Right lobe of liver (tissue), 6 donors: ENCODE results near the gene BSND. TPM values are rescaled to one million over a fixed set of nuclear protein-coding genes. Genes with fewer than 3 reads are reported as not detected.

Experiments
- ATAC-seq, 4 donors: fragments of 200-7000 bp; cut with Tn5 transposase; one replicate each; pipeline ENCODE4 v1.9.1; 2020; ENCODE audit warnings: mild to moderate bottlenecking in 4 of 4, moderate library complexity in 4 of 4
- DNase-seq, 3 donors: peaks; one replicate each; pipeline ENCODE4 v3.0.0-alpha.2; 2020
- H3K27ac ChIP-seq, 3 donors: fragments of 200-600 bp; one replicate each; pipeline ENCODE4 v1.8.0; 2022
- H3K27me3 ChIP-seq, 2 donors: fragments of 200-600 bp; one replicate each; pipeline ENCODE4 v1.8.0; 2022
- H3K36me3 ChIP-seq, 4 donors: fragments of 200-600 bp; sonication (generic) in 1 of 4; one replicate each; pipeline versions ENCODE4 v1.5.1 to v1.8.0; 2017 to 2022; ENCODE audit warnings: control low read depth in 1 of 4
- H3K4me1 ChIP-seq, 4 donors: fragments of 200-600 bp; sonication (generic) in 1 of 4; one replicate each; pipeline versions ENCODE4 v1.5.1 to v1.8.0; 2017 to 2022; ENCODE audit warnings: control low read depth in 1 of 4
- H3K4me3 ChIP-seq, 3 donors: fragments of 200-600 bp; one replicate each; pipeline ENCODE4 v1.8.0; 2022
- H3K9me3 ChIP-seq, 4 donors: fragments of 200-600 bp; sonication (generic) in 1 of 4; one replicate each; pipeline versions ENCODE4 v1.5.1 to v1.8.0; 2017 to 2022; ENCODE audit warnings: control low read depth in 1 of 4
- POLR2A ChIP-seq: fragments of 450-650 bp; IDR thresholded peaks from one replicate; pipeline ENCODE4 v1.6.1; 2017; ENCODE audit warnings: antibody characterized with exemption, mild to moderate bottlenecking
- WGBS: methylation state at CpG from one replicate; pipeline ENCODE4 v1.1.6; 2018; ENCODE audit warnings: low coverage, low lambda C conversion rate; ENCODE audit not compliant: insufficient coverage; ENCODE audit errors: missing lambda C conversion rate; 5-methylcytosine and 5-hydroxymethylcytosine counted together
- intact Hi-C, 2 donors: fragments of 100-400 bp; cut with DNase I; formaldehyde crosslinking; loops; one replicate each; pipeline versions ENCODE4 v1.11.2 to v1.14.1; 2022
- total RNA-seq, 6 experiments: library from RNA; depleted of rRNA in 2 of 6; stranded (reverse); fragments of >200 nt in 2 of 6; fragmentation: NEBNext Ultra II Directional in 3 of 6; extraction: Animal tissue kit (Norgen Biotek cat#: 25700) in 3 of 6; gene quantifications; one replicate each; pipeline versions ENCODE4 v1.1.0 to v1.2.4, GENCODE V29; 2016 to 2023
- TF ChIP-seq, protein P1 (sequence below), 4 donors: fragments of 200-600 bp in 3 of 4; fragments of 450-650 bp in 1 of 4; IDR thresholded peaks; one replicate each; pipeline versions ENCODE4 v1.5.1 to v1.8.0; 2016 to 2022; ENCODE audit warnings: antibody characterized with exemption in 4 of 4, mild to moderate bottlenecking in 2 of 4
- donor health status: DM: no; HTN: yes; CAD: no.
- donor health status: DM: no; HTN: no; CAD: no.
- donor health status: DM: no; HTN: no; CAD: no.
- donor health status: DM: no; HTN: yes; CAD: no.
- donor health status: DM: no; HTN: yes; CAD: no.

Gene BSND
- total RNA-seq, 6 experiments from 2014 or later: not detected

DNA sequence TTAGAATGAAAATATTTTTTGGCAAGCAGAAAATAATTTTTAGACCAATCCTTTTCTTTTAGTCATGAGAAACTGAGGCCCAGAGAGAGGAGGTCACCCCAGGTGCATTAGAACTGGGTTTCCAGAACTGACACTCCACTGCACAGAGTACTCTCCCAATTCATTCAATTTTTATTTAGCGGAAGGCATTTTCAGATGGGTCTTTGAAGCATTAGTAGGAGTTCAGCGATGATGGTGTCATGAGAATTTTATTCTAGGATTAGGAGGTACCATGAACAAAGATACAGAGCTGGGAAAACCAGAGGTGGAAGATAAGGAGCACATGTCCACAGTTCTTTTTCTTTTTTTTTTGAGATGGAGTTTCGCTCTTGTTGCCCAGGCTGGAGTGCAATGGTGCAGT lies 42.9 kb downstream of the BSND start:
- no peak for TF ChIP-seq POLR2A
- TF ChIP-seq, protein P1, sequence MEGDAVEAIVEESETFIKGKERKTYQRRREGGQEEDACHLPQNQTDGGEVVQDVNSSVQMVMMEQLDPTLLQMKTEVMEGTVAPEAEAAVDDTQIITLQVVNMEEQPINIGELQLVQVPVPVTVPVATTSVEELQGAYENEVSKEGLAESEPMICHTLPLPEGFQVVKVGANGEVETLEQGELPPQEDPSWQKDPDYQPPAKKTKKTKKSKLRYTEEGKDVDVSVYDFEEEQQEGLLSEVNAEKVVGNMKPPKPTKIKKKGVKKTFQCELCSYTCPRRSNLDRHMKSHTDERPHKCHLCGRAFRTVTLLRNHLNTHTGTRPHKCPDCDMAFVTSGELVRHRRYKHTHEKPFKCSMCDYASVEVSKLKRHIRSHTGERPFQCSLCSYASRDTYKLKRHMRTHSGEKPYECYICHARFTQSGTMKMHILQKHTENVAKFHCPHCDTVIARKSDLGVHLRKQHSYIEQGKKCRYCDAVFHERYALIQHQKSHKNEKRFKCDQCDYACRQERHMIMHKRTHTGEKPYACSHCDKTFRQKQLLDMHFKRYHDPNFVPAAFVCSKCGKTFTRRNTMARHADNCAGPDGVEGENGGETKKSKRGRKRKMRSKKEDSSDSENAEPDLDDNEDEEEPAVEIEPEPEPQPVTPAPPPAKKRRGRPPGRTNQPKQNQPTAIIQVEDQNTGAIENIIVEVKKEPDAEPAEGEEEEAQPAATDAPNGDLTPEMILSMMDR (IDR thresholded peaks at IDR 0.05): no peak
- Histone ChIP-seq H3K9me3 (no peaks in the 10 kb centered on the region), H3K4me1 (peaks cover 0 to 56% (median 23%) of the 10 kb centered on the region in 4 donors), H3K27ac (peak overlapping the region in 1 of 3 donors; percentile 88), H3K4me3 (peak overlapping the region; percentile 53 to 72 (median 70)), H3K27me3 (no peaks in the 10 kb centered on the region), H3K36me3 (peaks cover 0 to 35% (median 9%) of the 10 kb centered on the region in 4 donors)
- DNase-seq (no peak), ATAC-seq (no peak)
- 72% methylated on average over 3 of the region's 3 CpGs for WGBS
- intact Hi-C loops: no loop called here

DNA sequence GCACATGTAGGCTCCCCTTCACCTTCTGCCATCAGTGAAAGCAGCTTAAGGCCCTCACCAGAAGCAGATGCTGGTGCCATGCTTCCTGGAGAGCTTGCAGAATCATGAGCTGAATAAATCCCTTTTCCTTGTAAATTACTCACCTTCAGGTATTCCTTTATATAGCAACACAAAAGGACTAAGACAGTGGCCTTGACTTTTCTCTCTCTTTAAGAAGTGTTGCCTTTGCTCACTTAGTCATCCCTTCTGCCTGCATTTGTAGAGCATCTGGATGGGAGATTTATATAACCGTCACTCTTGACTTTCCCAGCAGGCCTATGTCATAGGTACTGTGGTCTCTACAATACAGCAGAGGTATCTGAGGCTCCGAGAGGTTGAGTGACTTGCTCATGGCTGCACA lies 44.3 kb downstream of the BSND start:
- H3K9me3 ChIP-seq: no peaks in the 10 kb centered on the region
- intact Hi-C loops: no loop called here
- 45% methylated on average over 2 of the region's 2 CpGs for WGBS
- peak overlapping the region in 2 of 3 donors; percentile 70 to 72 for H3K4me3 ChIP-seq
- H3K27ac ChIP-seq: peak overlapping the region in 1 of 3 donors; percentile 29
- no peak for ATAC-seq
- H3K36me3 ChIP-seq: peaks cover 0 to 49% (median 13%) of the 10 kb centered on the region in 4 donors
- TF ChIP-seq, protein P1 (IDR thresholded peaks at IDR 0.05): no peak
- no peak for TF ChIP-seq POLR2A
- DNase-seq: no peak
- H3K27me3 ChIP-seq: no peaks in the 10 kb centered on the region
- peaks cover 0 to 60% (median 26%) of the 10 kb centered on the region in 4 donors for H3K4me1 ChIP-seq

DNA sequence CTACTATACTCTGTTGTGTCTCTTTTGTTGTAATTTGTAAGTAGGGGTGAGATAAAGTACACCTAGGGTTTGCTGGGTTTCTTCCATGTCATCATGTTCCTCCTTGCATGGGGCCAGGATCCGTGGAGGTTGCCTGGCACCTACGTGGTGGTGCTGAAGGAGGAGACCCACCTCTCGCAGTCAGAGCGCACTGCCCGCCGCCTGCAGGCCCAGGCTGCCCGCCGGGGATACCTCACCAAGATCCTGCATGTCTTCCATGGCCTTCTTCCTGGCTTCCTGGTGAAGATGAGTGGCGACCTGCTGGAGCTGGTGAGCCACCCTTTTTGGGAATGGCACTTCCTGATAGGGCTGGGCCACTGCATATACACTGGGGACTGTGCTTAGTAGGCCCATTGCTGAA lies 45.0 kb downstream of the BSND start:
- WGBS: 60% methylated on average over 1 of the region's 9 CpGs
- Histone ChIP-seq H3K36me3 (peaks cover 0 to 56% (median 13%) of the 10 kb centered on the region in 4 donors), H3K9me3 (no peaks in the 10 kb centered on the region), H3K27ac (peak overlapping the region in 1 of 3 donors; percentile 29), H3K4me3 (peak overlapping the region in 1 of 3 donors; percentile 9), H3K4me1 (peaks cover 0 to 57% (median 25%) of the 10 kb centered on the region in 4 donors), H3K27me3 (no peaks in the 10 kb centered on the region)
- intact Hi-C loops: no loop called here
- ATAC-seq: no peak
- TF ChIP-seq, protein P1 (IDR thresholded peaks at IDR 0.05): no peak
- DNase-seq: peak in 1 of 3 donors; percentile 40

DNA sequence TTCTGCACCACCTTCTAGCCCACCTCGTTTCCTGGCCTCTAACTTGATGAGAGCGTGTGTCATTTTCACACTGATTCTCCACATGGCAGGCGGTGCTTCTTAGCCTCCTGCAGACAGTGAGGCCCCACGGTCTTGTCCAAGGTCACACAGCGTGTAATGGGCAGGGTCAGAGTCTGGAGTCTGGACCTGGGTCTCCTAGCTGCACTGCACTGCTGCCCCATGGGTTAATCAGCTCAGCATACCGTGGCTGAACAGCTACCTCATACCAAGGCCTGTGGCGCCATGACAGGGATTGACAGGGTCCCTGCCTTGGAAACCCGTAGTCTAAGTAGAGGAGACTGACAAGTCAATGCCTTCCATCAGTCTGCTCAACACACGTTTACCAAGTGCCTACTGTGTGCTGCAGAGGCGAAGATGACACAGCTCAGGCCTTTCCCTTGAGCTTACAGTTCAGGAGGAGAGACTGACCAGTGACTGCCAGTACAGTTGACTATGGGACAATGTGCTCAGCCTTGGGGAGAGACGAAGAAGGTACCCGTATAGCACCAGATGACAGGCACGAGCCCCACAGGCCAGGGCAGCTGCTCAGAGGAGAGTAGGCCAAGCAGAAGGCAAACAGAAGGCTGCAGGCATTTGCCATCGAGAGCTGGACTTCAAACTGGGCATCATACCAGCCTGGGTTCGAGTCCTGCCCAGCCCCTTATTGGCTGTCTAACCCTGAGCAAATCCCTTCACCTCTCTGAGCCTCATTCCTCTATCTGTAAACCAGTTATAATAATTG lies 46.1 kb downstream of the BSND start:
- Histone ChIP-seq H3K27ac (no peak overlapping the region), H3K27me3 (no peaks in the 10 kb centered on the region), H3K4me1 (peaks cover 0 to 65% (median 29%) of the 10 kb centered on the region in 4 donors), H3K36me3 (peaks cover 0 to 63% (median 13%) of the 10 kb centered on the region in 4 donors), H3K4me3 (no peak overlapping the region), H3K9me3 (no peaks in the 10 kb centered on the region)
- intact Hi-C loops: no loop called here
- TF ChIP-seq, protein P1 (IDR thresholded peaks at IDR 0.05): no peak
- no peak for TF ChIP-seq POLR2A
- DNase-seq: peak in 1 of 3 donors; percentile 49
- 64% methylated on average over 11 of the region's 15 CpGs for WGBS
- peak in 2 of 4 donors; percentile 1 to 7 for ATAC-seq
